ENCODE results near the gene ATG16L2.

- TF ChIP-seq CTCF (conservative IDR thresholded peaks at IDR 0.05 in 1 of 2, IDR thresholded peaks at IDR 0.05 in 1 of 2; ENCODE audit: extremely low read depth in 1 of 2, insufficient read depth in 1 of 2, low read depth in 1 of 2, low read length in 2 of 2) (no peak), EZH2 (IDR thresholded peaks at IDR 0.05; ENCODE audit: borderline replicate concordance, low read length) (no peak)
These were observed 42.7 kb upstream of the ATG16L2 start for GRCh38 chr11:72771507-72771906.
